ENCODE data around the gene C20orf144.

The C20orf144 gene

DNA sequence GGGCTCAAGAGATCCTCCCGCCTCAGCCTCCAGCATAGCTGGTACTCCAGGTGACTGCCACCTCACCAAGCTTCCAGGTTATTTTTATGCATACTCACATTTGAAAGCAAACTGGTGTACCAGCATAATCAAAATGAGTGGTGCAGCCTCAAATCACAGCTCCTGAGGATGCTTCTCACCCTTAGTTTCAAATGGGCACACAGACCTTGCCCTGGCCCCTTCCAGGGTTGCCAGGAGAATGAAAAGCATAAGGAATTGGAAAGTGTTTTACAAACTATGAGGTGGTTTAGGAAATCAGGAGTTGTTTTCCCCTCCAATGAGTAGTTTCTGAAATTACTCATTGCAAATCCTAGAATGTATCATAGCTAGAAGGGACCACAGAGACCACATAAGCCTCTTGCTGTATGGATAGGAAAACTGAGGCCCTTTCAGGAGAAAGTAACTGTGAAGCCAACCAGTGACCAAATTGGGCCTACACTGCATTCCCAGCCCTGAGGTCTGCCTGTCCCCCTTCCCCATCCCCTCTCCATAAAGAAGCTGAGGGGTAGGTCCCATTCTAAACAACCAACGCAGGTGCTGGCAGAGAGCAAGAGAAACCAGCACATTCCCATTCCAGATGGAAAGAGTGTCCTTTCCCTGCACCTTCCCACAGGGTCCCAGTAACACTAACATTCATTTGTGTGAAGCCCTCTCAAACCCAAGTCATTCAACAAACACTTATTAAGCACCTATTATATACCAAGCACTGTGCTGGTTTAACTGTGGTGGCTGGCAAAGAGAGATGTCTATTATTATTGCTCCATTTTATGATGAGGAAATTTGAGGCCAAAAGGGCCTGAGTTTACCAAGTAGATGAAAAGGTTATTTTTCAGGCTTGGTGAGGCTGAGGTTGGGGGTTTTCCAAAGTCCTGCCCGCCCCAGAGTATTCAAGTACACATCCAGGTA lies 26.1 kb downstream of the C20orf144 start:
- Histone ChIP-seq H3K9me3 (ENCODE audit: control extremely low read depth in 1 of 5, control insufficient read depth in 4 of 5, insufficient read depth in 2 of 5, low read depth in 1 of 5, low read length in 4 of 5) (no peaks in the 10 kb centered on the region), H3K27ac (ENCODE audit: insufficient read depth in 1 of 2, low read depth in 1 of 2, low read length in 2 of 2, poor library complexity in 1 of 2, severe bottlenecking in 2 of 2) (no peak overlapping the region), H3K36me3 (ENCODE audit: control insufficient read depth in 4 of 4, insufficient read depth in 4 of 4, low read length in 3 of 4) (peaks cover 0 to 5% (median 0%) of the 10 kb centered on the region in 4 experiments), H3K27me3 (replicated peaks in 2 of 5; ENCODE audit: control insufficient read depth in 4 of 5, insufficient read depth in 5 of 5, low read length in 4 of 5) (no peaks in the 10 kb centered on the region), H3K4me1 (ENCODE audit: control extremely low read depth in 1 of 4, control insufficient read depth in 4 of 4, insufficient read depth in 4 of 4, low read length in 3 of 4) (peaks cover 0 to 55% (median 26%) of the 10 kb centered on the region in 4 experiments), H3K4me3 (ENCODE audit: control insufficient read depth in 1 of 7, extremely low read depth in 1 of 7, insufficient read depth in 4 of 7, low read depth in 2 of 7, low read length in 6 of 7) (no peak overlapping the region)
- ChIA-PET POLR2A (interaction anchor here (0.6 kb wide), 1 partner anchor 1675 kb away, joined by 6 read pairs; no protein-coding TSS in a partner anchor), CTCF (interaction anchor here (1.0 to 1.9 kb wide), 2 partner anchors 21 to 289 kb away, joined by 3 to 8 read pairs; partner anchors contain the start of gene ACTL10)
- WGBS (ENCODE audit: insufficient coverage): 94% methylated on average over 3 of the region's 3 CpGs
- no peak for DNase-seq

DNA sequence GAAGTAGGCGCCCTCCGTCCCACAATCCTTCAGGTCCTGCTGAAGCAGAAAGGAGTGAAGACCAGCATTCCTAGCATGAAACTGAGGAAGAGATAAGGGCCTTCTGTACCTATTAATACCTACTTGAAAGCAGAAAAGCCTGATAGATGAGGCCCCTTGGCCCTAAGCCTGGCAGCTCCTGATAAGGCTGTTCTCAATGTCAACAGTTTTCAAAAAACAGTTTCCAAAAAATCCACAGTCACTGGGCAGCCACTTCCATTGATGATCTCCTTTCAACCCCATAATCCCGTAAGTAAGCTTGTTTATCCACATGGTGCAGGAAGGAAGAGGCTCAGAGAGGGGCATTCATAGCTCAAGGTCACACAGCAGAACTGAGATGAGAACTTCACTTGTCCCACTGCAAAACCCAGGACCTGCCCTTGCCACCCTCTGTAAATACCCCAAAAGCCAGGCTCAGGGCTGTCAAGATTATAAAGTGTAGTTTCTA lies 26.9 kb downstream of the C20orf144 start:
- peaks cover 0 to 1% (median 0%) of the 10 kb centered on the region in 4 experiments for H3K36me3 ChIP-seq (ENCODE audit: control insufficient read depth in 4 of 4, insufficient read depth in 4 of 4, low read length in 3 of 4)
- DNase-seq: peak in 2 of 3 donors; percentile 43 to 67
- no peak overlapping the region for H3K4me3 ChIP-seq (ENCODE audit: control insufficient read depth in 1 of 7, extremely low read depth in 1 of 7, insufficient read depth in 4 of 7, low read depth in 2 of 7, low read length in 6 of 7)
- POLR2A ChIA-PET: no interaction called here
- 57% methylated on average over 1 of the region's 3 CpGs for WGBS (ENCODE audit: insufficient coverage)
- no peaks in the 10 kb centered on the region for H3K9me3 ChIP-seq (ENCODE audit: control extremely low read depth in 1 of 5, control insufficient read depth in 4 of 5, insufficient read depth in 2 of 5, low read depth in 1 of 5, low read length in 4 of 5)
- H3K27ac ChIP-seq (ENCODE audit: insufficient read depth in 1 of 2, low read depth in 1 of 2, low read length in 2 of 2, poor library complexity in 1 of 2, severe bottlenecking in 2 of 2): no peak overlapping the region
- peaks cover 0 to 51% (median 26%) of the 10 kb centered on the region in 4 experiments for H3K4me1 ChIP-seq (ENCODE audit: control extremely low read depth in 1 of 4, control insufficient read depth in 4 of 4, insufficient read depth in 4 of 4, low read length in 3 of 4)
- H3K27me3 ChIP-seq (replicated peaks in 2 of 5; ENCODE audit: control insufficient read depth in 4 of 5, insufficient read depth in 5 of 5, low read length in 4 of 5): no peaks in the 10 kb centered on the region
- CTCF ChIA-PET: interaction anchor here (0.9 kb wide), 1 partner anchor 22 kb away, joined by 3 read pairs; the partner anchor contains the start of gene ACTL10

DNA sequence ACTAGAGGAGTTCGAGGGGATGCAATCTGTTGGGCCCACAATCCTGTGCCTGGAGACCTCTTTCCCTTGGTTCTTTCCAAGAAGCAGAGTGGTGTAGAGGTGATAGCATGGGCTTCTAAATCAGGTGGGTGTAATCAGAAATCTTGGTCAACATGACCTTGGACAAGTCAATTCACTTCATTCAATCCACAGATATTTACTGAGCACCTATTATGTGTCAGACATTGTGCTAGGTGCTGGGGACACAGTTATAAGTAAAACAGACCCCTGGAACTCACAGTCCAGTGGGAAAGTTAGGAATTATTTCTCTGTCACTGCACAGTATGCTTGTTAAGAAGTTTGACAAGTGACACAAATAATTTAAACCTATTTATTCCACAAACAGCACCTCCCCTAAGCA lies 27.4 kb downstream of the C20orf144 start:
- Histone ChIP-seq H3K4me1 (ENCODE audit: control extremely low read depth in 1 of 4, control insufficient read depth in 4 of 4, insufficient read depth in 4 of 4, low read length in 3 of 4) (peaks cover 0 to 45% (median 24%) of the 10 kb centered on the region in 4 experiments), H3K27ac (ENCODE audit: insufficient read depth in 1 of 2, low read depth in 1 of 2, low read length in 2 of 2, poor library complexity in 1 of 2, severe bottlenecking in 2 of 2) (no peak overlapping the region), H3K36me3 (ENCODE audit: control insufficient read depth in 4 of 4, insufficient read depth in 4 of 4, low read length in 3 of 4) (no peaks in the 10 kb centered on the region), H3K27me3 (replicated peaks in 2 of 5; ENCODE audit: control insufficient read depth in 4 of 5, insufficient read depth in 5 of 5, low read length in 4 of 5) (no peaks in the 10 kb centered on the region), H3K4me3 (ENCODE audit: control insufficient read depth in 1 of 7, extremely low read depth in 1 of 7, insufficient read depth in 4 of 7, low read depth in 2 of 7, low read length in 6 of 7) (no peak overlapping the region), H3K9me3 (ENCODE audit: control extremely low read depth in 1 of 5, control insufficient read depth in 4 of 5, insufficient read depth in 2 of 5, low read depth in 1 of 5, low read length in 4 of 5) (no peaks in the 10 kb centered on the region)
- CTCF ChIA-PET: interaction anchor here (0.9 kb wide), 1 partner anchor 23 kb away, joined by 3 read pairs; the partner anchor contains the start of gene ACTL10
- POLR2A ChIA-PET: interaction anchor here (1.3 kb wide), 1 partner anchor 10 kb away, joined by 12 read pairs; no protein-coding TSS in a partner anchor
- DNase-seq: no peak
- WGBS (ENCODE audit: insufficient coverage): no CpG with 5 or more reads among the region's 1 CpG

DNA sequence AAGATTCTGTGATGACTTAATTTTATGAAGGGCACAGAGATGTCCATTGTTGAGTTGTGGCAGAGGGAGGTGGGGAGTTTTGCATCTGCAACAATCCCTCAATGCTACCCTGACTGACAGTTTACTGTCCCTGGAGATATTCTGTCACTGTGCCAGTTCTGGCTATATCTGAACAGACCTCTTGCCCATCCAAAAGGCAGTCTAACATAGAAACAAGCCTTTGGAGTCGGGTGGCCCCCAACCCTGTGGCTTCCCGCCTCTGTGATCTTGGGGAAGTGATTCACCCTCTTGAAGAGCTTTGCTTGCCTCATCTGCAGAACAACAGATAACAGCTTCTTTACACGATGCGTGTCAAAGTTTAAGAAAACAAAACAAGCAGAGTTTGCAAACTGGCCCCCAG lies 27.8 kb downstream of the C20orf144 start:
- peak; percentile 60 to 91 (median 82) for DNase-seq
- CTCF ChIA-PET: interaction anchor here (0.6 to 0.9 kb wide), 2 partner anchors 23 to 43 kb away, joined by 3 read pairs; partner anchors contain the start of gene ACTL10
- 46% methylated on average over 2 of the region's 4 CpGs for WGBS (ENCODE audit: insufficient coverage)
- H3K36me3 ChIP-seq (ENCODE audit: control insufficient read depth in 4 of 4, insufficient read depth in 4 of 4, low read length in 3 of 4): no peaks in the 10 kb centered on the region
- H3K27ac ChIP-seq (ENCODE audit: insufficient read depth in 1 of 2, low read depth in 1 of 2, low read length in 2 of 2, poor library complexity in 1 of 2, severe bottlenecking in 2 of 2): no peak overlapping the region
- H3K9me3 ChIP-seq (ENCODE audit: control extremely low read depth in 1 of 5, control insufficient read depth in 4 of 5, insufficient read depth in 2 of 5, low read depth in 1 of 5, low read length in 4 of 5): no peaks in the 10 kb centered on the region
- H3K27me3 ChIP-seq (replicated peaks in 2 of 5; ENCODE audit: control insufficient read depth in 4 of 5, insufficient read depth in 5 of 5, low read length in 4 of 5): no peaks in the 10 kb centered on the region
- POLR2A ChIA-PET: interaction anchor here (1.3 kb wide), 1 partner anchor 10 kb away, joined by 12 read pairs; no protein-coding TSS in a partner anchor
- peaks cover 0 to 41% (median 19%) of the 10 kb centered on the region in 4 experiments for H3K4me1 ChIP-seq (ENCODE audit: control extremely low read depth in 1 of 4, control insufficient read depth in 4 of 4, insufficient read depth in 4 of 4, low read length in 3 of 4)
- H3K4me3 ChIP-seq (ENCODE audit: control insufficient read depth in 1 of 7, extremely low read depth in 1 of 7, insufficient read depth in 4 of 7, low read depth in 2 of 7, low read length in 6 of 7): no peak overlapping the region

DNA sequence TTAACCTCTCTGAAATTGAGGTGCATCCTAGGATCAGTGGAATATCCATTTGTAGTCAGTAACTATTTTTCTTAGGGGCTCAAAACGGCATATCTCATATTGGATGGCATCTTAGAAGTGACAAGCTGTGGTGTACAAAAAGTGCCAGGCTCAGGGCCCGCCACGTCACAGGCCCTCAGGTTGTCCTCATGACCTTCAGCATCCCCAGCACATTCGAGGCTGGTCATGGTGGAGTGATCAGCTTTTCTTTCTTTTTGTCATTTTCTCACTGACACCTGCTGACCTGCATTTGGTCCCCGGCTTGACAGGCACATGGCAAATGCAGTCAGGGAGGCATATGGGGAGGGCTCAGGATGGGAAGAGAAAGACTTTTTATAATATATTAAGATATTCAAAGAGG lies 31.2 kb downstream of the C20orf144 start:
- CTCF ChIA-PET: interaction anchor here (0.9 kb wide), 1 partner anchor 14 kb away, joined by 3 read pairs; no protein-coding TSS in a partner anchor
- H3K27me3 ChIP-seq (replicated peaks in 2 of 5; ENCODE audit: control insufficient read depth in 4 of 5, insufficient read depth in 5 of 5, low read length in 4 of 5): no peaks in the 10 kb centered on the region

DNA sequence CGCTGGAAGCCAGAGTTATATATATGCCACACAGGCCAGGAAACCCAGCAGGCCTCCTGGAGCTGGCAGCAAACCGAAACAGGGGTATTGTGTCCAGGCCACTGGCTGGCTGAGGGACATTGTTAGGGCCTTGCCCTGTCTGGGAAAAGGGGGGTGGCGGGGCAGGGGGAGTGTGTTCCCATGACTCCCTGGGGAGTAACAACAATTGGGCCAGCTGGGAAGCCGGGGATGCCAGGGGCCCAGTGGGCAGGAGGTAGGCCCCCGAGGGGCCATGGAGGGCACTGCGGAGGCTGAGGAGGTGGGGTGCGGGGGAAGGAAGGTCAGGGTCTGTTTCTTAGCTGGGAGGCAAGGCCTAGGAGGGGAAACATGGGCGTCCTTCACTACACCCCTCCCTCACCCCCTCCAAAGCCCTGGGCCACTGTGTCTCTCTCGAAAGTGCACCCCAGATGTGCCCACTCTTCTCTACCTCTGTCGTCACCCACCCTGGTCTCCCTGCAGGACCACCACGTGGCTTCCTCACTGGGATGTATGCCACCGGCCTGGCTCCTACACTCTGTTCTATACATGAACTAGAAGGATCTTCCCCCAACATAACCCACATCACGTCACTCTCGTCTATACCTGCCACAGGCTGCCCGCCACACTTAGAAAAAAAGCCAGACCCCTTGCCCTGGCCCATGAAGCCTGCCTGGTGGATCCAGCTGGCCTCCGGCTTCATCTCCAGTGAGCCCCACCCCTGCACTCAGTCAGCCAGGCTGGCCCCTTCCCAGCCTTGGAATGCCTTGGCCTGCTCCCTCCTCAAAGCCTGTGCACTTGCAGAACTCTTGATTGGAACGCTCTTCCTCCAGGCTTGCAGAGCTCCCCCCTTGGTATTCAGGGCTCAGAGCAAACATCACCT lies 31.9 kb downstream of the C20orf144 start:
- H3K4me3 ChIP-seq (ENCODE audit: control insufficient read depth in 1 of 7, extremely low read depth in 1 of 7, insufficient read depth in 4 of 7, low read depth in 2 of 7, low read length in 6 of 7): no peak overlapping the region
- 93% methylated on average over 11 of the region's 17 CpGs for WGBS (ENCODE audit: insufficient coverage)
- ChIA-PET CTCF (no interaction called here), POLR2A (interaction anchor here (0.7 kb wide), 1 partner anchor 443 kb away, joined by 4 read pairs; no protein-coding TSS in a partner anchor)
- no peak overlapping the region for H3K27ac ChIP-seq (ENCODE audit: insufficient read depth in 1 of 2, low read depth in 1 of 2, low read length in 2 of 2, poor library complexity in 1 of 2, severe bottlenecking in 2 of 2)
- H3K27me3 ChIP-seq (replicated peaks in 2 of 5; ENCODE audit: control insufficient read depth in 4 of 5, insufficient read depth in 5 of 5, low read length in 4 of 5): no peaks in the 10 kb centered on the region
- peaks cover 0 to 14% (median 7%) of the 10 kb centered on the region in 4 experiments for H3K4me1 ChIP-seq (ENCODE audit: control extremely low read depth in 1 of 4, control insufficient read depth in 4 of 4, insufficient read depth in 4 of 4, low read length in 3 of 4)
- no peaks in the 10 kb centered on the region for H3K9me3 ChIP-seq (ENCODE audit: control extremely low read depth in 1 of 5, control insufficient read depth in 4 of 5, insufficient read depth in 2 of 5, low read depth in 1 of 5, low read length in 4 of 5)
- H3K36me3 ChIP-seq (ENCODE audit: control insufficient read depth in 4 of 4, insufficient read depth in 4 of 4, low read length in 3 of 4): no peaks in the 10 kb centered on the region
- DNase-seq: no peak

More for the DNA sequence above, 31.2 kb downstream of the C20orf144 start:
- Histone ChIP-seq H3K27ac (ENCODE audit: insufficient read depth in 1 of 2, low read depth in 1 of 2, low read length in 2 of 2, poor library complexity in 1 of 2, severe bottlenecking in 2 of 2) (no peak overlapping the region), H3K4me3 (ENCODE audit: control insufficient read depth in 1 of 7, extremely low read depth in 1 of 7, insufficient read depth in 4 of 7, low read depth in 2 of 7, low read length in 6 of 7) (no peak overlapping the region), H3K4me1 (ENCODE audit: control extremely low read depth in 1 of 4, control insufficient read depth in 4 of 4, insufficient read depth in 4 of 4, low read length in 3 of 4) (peaks cover 0 to 21% (median 7%) of the 10 kb centered on the region in 4 experiments), H3K36me3 (ENCODE audit: control insufficient read depth in 4 of 4, insufficient read depth in 4 of 4, low read length in 3 of 4) (no peaks in the 10 kb centered on the region), H3K9me3 (ENCODE audit: control extremely low read depth in 1 of 5, control insufficient read depth in 4 of 5, insufficient read depth in 2 of 5, low read depth in 1 of 5, low read length in 4 of 5) (no peaks in the 10 kb centered on the region)
- POLR2A ChIA-PET: interaction anchor here (0.5 kb wide), 1 partner anchor 335 kb away, joined by 4 read pairs; no protein-coding TSS in a partner anchor
- no peak for DNase-seq
- WGBS (ENCODE audit: insufficient coverage): 91% methylated on average over 4 of the region's 5 CpGs

Data from common myeloid progenitor, CD34-positive (primary cell).